ENCODE data around the gene HEMK1.

GRCh38 chr3:50575372-50575771 is 6.0 kb downstream of the HEMK1 start:
- TF ChIP-seq TCF7 (CRISPR knock-in tag; IDR thresholded peaks at IDR 0.05; ENCODE audit: low read depth) (no peak), ATF6 (CRISPR knock-in tag; IDR thresholded peaks at IDR 0.05) (no peak), TP53 (CRISPR knock-in tag; IDR thresholded peaks at IDR 0.05) (no peak), SMAD3 (CRISPR knock-in tag; IDR thresholded peaks at IDR 0.05; ENCODE audit: borderline replicate concordance) (no peak), MXD4 (CRISPR knock-in tag; IDR thresholded peaks at IDR 0.05; ENCODE audit: borderline replicate concordance) (no peak), ZNF263 (CRISPR knock-in tag; IDR thresholded peaks at IDR 0.05; ENCODE audit: low read depth) (no peak)
- TF ChIP-seq, protein P1, sequence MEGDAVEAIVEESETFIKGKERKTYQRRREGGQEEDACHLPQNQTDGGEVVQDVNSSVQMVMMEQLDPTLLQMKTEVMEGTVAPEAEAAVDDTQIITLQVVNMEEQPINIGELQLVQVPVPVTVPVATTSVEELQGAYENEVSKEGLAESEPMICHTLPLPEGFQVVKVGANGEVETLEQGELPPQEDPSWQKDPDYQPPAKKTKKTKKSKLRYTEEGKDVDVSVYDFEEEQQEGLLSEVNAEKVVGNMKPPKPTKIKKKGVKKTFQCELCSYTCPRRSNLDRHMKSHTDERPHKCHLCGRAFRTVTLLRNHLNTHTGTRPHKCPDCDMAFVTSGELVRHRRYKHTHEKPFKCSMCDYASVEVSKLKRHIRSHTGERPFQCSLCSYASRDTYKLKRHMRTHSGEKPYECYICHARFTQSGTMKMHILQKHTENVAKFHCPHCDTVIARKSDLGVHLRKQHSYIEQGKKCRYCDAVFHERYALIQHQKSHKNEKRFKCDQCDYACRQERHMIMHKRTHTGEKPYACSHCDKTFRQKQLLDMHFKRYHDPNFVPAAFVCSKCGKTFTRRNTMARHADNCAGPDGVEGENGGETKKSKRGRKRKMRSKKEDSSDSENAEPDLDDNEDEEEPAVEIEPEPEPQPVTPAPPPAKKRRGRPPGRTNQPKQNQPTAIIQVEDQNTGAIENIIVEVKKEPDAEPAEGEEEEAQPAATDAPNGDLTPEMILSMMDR (IDR thresholded peaks at IDR 0.05), result no peak
- TF ChIP-seq, protein P2, sequence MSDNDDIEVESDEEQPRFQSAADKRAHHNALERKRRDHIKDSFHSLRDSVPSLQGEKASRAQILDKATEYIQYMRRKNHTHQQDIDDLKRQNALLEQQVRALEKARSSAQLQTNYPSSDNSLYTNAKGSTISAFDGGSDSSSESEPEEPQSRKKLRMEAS (CRISPR knock-in tag; IDR thresholded peaks at IDR 0.05), result no peak
